ENCODE measurements around the gene ZNF804B.

DNA sequence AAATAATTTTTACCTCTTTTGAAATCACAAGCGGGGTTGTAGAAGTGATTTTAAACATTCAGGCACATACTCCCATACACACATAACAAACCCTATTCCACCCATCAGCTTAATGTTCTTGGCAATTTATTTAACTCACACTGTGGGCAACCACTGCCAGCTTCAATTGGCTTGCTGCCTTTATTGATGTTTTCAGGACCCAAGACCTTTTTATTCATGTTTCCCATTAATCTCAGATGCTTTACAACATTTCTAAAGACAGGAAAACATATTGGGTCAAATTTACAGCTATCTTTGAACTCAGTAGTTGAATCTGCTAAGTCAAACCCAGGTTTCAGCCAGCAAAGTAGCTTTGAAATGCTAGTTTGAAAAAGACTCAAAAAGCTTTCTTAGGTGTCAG lies 109.0 kb downstream of the ZNF804B start:
- TF ChIP-seq, protein P1, sequence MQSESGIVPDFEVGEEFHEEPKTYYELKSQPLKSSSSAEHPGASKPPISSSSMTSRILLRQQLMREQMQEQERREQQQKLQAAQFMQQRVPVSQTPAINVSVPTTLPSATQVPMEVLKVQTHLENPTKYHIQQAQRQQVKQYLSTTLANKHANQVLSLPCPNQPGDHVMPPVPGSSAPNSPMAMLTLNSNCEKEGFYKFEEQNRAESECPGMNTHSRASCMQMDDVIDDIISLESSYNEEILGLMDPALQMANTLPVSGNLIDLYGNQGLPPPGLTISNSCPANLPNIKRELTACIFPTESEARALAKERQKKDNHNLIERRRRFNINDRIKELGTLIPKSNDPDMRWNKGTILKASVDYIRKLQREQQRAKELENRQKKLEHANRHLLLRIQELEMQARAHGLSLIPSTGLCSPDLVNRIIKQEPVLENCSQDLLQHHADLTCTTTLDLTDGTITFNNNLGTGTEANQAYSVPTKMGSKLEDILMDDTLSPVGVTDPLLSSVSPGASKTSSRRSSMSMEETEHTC (IDR thresholded peaks at IDR 0.05), result no peak
- no peak for TF ChIP-seq CCNT2 (IDR thresholded peaks at IDR 0.05; ENCODE audit: borderline replicate concordance, extremely low read depth, insufficient read length, low read depth, low read length)
- no peak for TF ChIP-seq TBL1XR1 (IDR thresholded peaks at IDR 0.05; ENCODE audit: low read length in 2 of 2)
- TF ChIP-seq, protein P2, sequence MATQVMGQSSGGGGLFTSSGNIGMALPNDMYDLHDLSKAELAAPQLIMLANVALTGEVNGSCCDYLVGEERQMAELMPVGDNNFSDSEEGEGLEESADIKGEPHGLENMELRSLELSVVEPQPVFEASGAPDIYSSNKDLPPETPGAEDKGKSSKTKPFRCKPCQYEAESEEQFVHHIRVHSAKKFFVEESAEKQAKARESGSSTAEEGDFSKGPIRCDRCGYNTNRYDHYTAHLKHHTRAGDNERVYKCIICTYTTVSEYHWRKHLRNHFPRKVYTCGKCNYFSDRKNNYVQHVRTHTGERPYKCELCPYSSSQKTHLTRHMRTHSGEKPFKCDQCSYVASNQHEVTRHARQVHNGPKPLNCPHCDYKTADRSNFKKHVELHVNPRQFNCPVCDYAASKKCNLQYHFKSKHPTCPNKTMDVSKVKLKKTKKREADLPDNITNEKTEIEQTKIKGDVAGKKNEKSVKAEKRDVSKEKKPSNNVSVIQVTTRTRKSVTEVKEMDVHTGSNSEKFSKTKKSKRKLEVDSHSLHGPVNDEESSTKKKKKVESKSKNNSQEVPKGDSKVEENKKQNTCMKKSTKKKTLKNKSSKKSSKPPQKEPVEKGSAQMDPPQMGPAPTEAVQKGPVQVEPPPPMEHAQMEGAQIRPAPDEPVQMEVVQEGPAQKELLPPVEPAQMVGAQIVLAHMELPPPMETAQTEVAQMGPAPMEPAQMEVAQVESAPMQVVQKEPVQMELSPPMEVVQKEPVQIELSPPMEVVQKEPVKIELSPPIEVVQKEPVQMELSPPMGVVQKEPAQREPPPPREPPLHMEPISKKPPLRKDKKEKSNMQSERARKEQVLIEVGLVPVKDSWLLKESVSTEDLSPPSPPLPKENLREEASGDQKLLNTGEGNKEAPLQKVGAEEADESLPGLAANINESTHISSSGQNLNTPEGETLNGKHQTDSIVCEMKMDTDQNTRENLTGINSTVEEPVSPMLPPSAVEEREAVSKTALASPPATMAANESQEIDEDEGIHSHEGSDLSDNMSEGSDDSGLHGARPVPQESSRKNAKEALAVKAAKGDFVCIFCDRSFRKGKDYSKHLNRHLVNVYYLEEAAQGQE (IDR thresholded peaks at IDR 0.05; ENCODE audit: borderline replicate concordance), result no peak
- TF ChIP-seq, protein P2 (CRISPR knock-in tag; IDR thresholded peaks at IDR 0.05; ENCODE audit: low read depth), result no peak
- TF ChIP-seq, protein P3, sequence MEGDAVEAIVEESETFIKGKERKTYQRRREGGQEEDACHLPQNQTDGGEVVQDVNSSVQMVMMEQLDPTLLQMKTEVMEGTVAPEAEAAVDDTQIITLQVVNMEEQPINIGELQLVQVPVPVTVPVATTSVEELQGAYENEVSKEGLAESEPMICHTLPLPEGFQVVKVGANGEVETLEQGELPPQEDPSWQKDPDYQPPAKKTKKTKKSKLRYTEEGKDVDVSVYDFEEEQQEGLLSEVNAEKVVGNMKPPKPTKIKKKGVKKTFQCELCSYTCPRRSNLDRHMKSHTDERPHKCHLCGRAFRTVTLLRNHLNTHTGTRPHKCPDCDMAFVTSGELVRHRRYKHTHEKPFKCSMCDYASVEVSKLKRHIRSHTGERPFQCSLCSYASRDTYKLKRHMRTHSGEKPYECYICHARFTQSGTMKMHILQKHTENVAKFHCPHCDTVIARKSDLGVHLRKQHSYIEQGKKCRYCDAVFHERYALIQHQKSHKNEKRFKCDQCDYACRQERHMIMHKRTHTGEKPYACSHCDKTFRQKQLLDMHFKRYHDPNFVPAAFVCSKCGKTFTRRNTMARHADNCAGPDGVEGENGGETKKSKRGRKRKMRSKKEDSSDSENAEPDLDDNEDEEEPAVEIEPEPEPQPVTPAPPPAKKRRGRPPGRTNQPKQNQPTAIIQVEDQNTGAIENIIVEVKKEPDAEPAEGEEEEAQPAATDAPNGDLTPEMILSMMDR (IDR thresholded peaks at IDR 0.05 in 2 of 3, conservative IDR thresholded peaks at IDR 0.05 in 1 of 3; ENCODE audit: insufficient read depth in 2 of 3, low read depth in 1 of 3, low read length in 3 of 3), result no peak

Data from K562 (cell line).